GM12878 (cell line): Measurements from ENCODE around the gene SLC36A3. TPM values are rescaled to one million over a fixed set of nuclear protein-coding genes. Genes with fewer than 3 reads are reported as not detected.

Experiments
- BHLHE40 ChIP-seq, 2 experiments: fragments of 450-650 bp in 1 of 2; IDR thresholded peaks; 2 replicates each; pipeline ENCODE4 v1.6.1; 2011 to 2017; ENCODE audit warnings: low read depth in 2 of 2, borderline replicate concordance in 1 of 2, improper control_type of control experiment in 1 of 2, low read length in 1 of 2, mild to moderate bottlenecking in 1 of 2
- BRCA1 ChIP-seq: IDR thresholded peaks from 2 replicates; pipeline ENCODE4 v1.6.1; 2011; ENCODE audit warnings: low read depth, low read length, improper control_type of control experiment
- CREB1 ChIP-seq: IDR thresholded peaks from 2 replicates; pipeline ENCODE4 v1.6.1; 2012; ENCODE audit warnings: low read depth, mild to moderate bottlenecking, inconsistent platforms
- EP300 ChIP-seq, 2 experiments: fragments of 150-350 bp in 1 of 2; IDR thresholded peaks; 2 replicates each; pipeline ENCODE4 v1.6.1; 2011 to 2012; ENCODE audit warnings: low read depth in 2 of 2, low read length in 2 of 2, borderline replicate concordance in 1 of 2, improper control_type of control experiment in 1 of 2, inconsistent platforms in 1 of 2; ENCODE audit not compliant: control insufficient read depth in 1 of 2
- FOXM1 ChIP-seq: IDR thresholded peaks from 2 replicates; pipeline ENCODE4 v1.6.1; 2012; ENCODE audit warnings: low read depth, mild to moderate bottlenecking, inconsistent platforms, low read length, moderate library complexity
- GATAD2B ChIP-seq: fragments of 450-650 bp; conservative IDR thresholded peaks from 2 replicates; pipeline ENCODE4 v1.6.1; 2017; ENCODE audit warnings: low read depth, mild to moderate bottlenecking, moderate library complexity
- HCFC1 ChIP-seq: fragments of 150-350 bp; IDR thresholded peaks from 2 replicates; pipeline ENCODE4 v1.6.1; 2014; ENCODE audit warnings: low read length
- JUNB ChIP-seq: IDR thresholded peaks from 2 replicates; pipeline ENCODE4 v1.6.1; 2016; ENCODE audit warnings: antibody characterized with exemption, mild to moderate bottlenecking
- KAT2A ChIP-seq: conservative IDR thresholded peaks from 2 replicates; pipeline ENCODE4 v1.6.1; 2011; ENCODE audit warnings: low read depth, low read length; ENCODE audit not compliant: control insufficient read depth
- NBN ChIP-seq: fragments of 450-650 bp; IDR thresholded peaks from 2 replicates; pipeline ENCODE4 v1.6.1; 2016
- NFYA ChIP-seq: IDR thresholded peaks from 2 replicates; pipeline ENCODE4 v1.6.1; 2011; ENCODE audit warnings: low read depth, mild to moderate bottlenecking, low read length, improper control_type of control experiment, borderline replicate concordance
- NR2F1 ChIP-seq: fragments of 450-650 bp; conservative IDR thresholded peaks from 2 replicates; pipeline ENCODE4 v1.6.1; 2017; ENCODE audit warnings: mild to moderate bottlenecking
- PAX5 ChIP-seq: IDR thresholded peaks from 2 replicates; pipeline ENCODE4 v1.6.1; 2011; ENCODE audit warnings: low read depth, low read length, borderline replicate concordance
- POLR2A ChIP-seq: IDR thresholded peaks from 2 replicates; pipeline ENCODE4 v1.6.1; 2011; ENCODE audit warnings: low read depth, mild to moderate bottlenecking, low read length
- POLR2AphosphoS5 ChIP-seq: IDR thresholded peaks from 2 replicates; pipeline ENCODE4 v1.6.1; 2011; ENCODE audit warnings: mild to moderate bottlenecking, low read length, inconsistent platforms
- POU2F2 ChIP-seq: IDR thresholded peaks from 3 replicates; pipeline ENCODE4 v1.6.1; 2011; ENCODE audit warnings: low read depth, mild to moderate bottlenecking, low read length, borderline replicate concordance
- RBBP5 ChIP-seq: fragments of 200-600 bp; sonication (generic); conservative IDR thresholded peaks from 2 replicates; pipeline ENCODE4 v1.6.1; 2016
- SMARCA5 ChIP-seq: fragments of 450-650 bp; IDR thresholded peaks from 2 replicates; pipeline ENCODE4 v1.6.1; 2017; ENCODE audit warnings: mild to moderate bottlenecking
- SRF ChIP-seq, 2 experiments: IDR thresholded peaks; 2 replicates each; pipeline ENCODE4 v1.6.1; 2011; ENCODE audit warnings: low read depth in 2 of 2, low read length in 2 of 2, mild to moderate bottlenecking in 1 of 2, moderate library complexity in 1 of 2
- SUPT20H ChIP-seq: IDR thresholded peaks from 2 replicates; pipeline ENCODE4 v1.6.1; 2011; ENCODE audit warnings: low read depth, mild to moderate bottlenecking, low read length, moderate library complexity, borderline replicate concordance; ENCODE audit not compliant: control insufficient read depth
- TARDBP ChIP-seq: IDR thresholded peaks from 2 replicates; pipeline ENCODE4 v1.6.1; 2016; ENCODE audit warnings: borderline replicate concordance
- YBX1 ChIP-seq: fragments of 450-650 bp; IDR thresholded peaks from 2 replicates; pipeline ENCODE4 v1.6.1; 2016; ENCODE audit warnings: antibody characterized with exemption
- ZBED1 ChIP-seq: IDR thresholded peaks from 2 replicates; pipeline ENCODE4 v1.6.1; 2016; ENCODE audit warnings: borderline replicate concordance
- polyA plus RNA-seq, 11 experiments: library from polyadenylated mRNA; depleted of rRNA in 4 of 11; unstranded in 6 of 11; stranded (reverse) in 5 of 11; fragments of >200 nt; fragmentation: Nextera tagmentation in 4 of 11; fragmentation: Illumina TruSeq in 1 of 11; extraction: Ambion mirVana in 4 of 11; extraction: Trizol in 1 of 11; gene quantifications; 1 replicate in 1 of 11; 2 replicates in 10 of 11; pipeline versions ENCODE4 v1.2.1 to v1.2.3, GENCODE V29; 2011 to 2016; ENCODE audit warnings: inconsistent platforms in 2 of 11, missing spikeins in 2 of 11, low read depth in 1 of 11
- total RNA-seq, 4 experiments: library from RNA; depleted of rRNA in 3 of 4; stranded (reverse); fragments of >200 nt in 3 of 4; fragmentation: Illumina TruSeq in 1 of 4; extraction: Trizol in 1 of 4; gene quantifications; 2 replicates each; pipeline versions ENCODE4 v1.2.1 to v1.2.3, GENCODE V29; 2013 to 2021
- TF ChIP-seq, protein P1 (sequence below): IDR thresholded peaks from 2 replicates; pipeline ENCODE4 v1.6.1; 2011; ENCODE audit warnings: low read depth, low read length, improper control_type of control experiment, borderline replicate concordance
- TF ChIP-seq, protein P2 (sequence below): IDR thresholded peaks from 2 replicates; pipeline ENCODE4 v1.6.1; 2011; ENCODE audit warnings: borderline replicate concordance, low read depth, mild to moderate bottlenecking, moderate library complexity, mixed read lengths, low read length; ENCODE audit not compliant: insufficient read depth; ENCODE audit errors: extremely low read length
- TF ChIP-seq, protein P3 (sequence below): fragments of 450-650 bp; IDR thresholded peaks from 2 replicates; pipeline ENCODE4 v1.6.1; 2018; ENCODE audit warnings: borderline replicate concordance, mild to moderate bottlenecking; ENCODE audit not compliant: partially characterized antibody

The SLC36A3 gene
- total and polyA plus RNA-seq, 10 of the 15 experiments (the other 5 are each of a cell fraction or from before 2014, with no cell fraction given) = 0.03 TPM; not detected in 9

- TF ChIP-seq JUNB (no peak), SRF (IDR thresholded peaks at IDR 0.05; ENCODE audit: low read depth in 2 of 2, low read length in 2 of 2) (no peak), BRCA1 (no peak), ZBED1 (no peak), BHLHE40 (IDR thresholded peaks at IDR 0.05; ENCODE audit: borderline replicate concordance in 1 of 2, low read depth in 2 of 2, low read length in 1 of 2) (peak in 1 of 2 experiments; percentile 12; a peak in 1 of 4 replicates), HCFC1 (no peak; the same call in 1 of the 2 replicates), SUPT20H (no peak), SMARCA5 (no peak), RBBP5 (no peak), CREB1 (no peak), POLR2A (peak; percentile 63), NBN (peak; percentile 53; the same call in 1 of the 2 replicates), FOXM1 (no peak), GATAD2B (no peak), EP300 (IDR thresholded peaks at IDR 0.05; ENCODE audit: borderline replicate concordance in 1 of 2, control insufficient read depth in 1 of 2, low read depth in 2 of 2, low read length in 2 of 2) (no peak), POU2F2 (0 out of 3 replicates have a peak, but pooled peaks have one; percentile 11), TARDBP (no peak), POLR2AphosphoS5 (peak; percentile 63), PAX5 (no peak), NFYA (no peak), NR2F1 (no peak), YBX1 (no peak), KAT2A (no peak)
- TF ChIP-seq, protein P1, sequence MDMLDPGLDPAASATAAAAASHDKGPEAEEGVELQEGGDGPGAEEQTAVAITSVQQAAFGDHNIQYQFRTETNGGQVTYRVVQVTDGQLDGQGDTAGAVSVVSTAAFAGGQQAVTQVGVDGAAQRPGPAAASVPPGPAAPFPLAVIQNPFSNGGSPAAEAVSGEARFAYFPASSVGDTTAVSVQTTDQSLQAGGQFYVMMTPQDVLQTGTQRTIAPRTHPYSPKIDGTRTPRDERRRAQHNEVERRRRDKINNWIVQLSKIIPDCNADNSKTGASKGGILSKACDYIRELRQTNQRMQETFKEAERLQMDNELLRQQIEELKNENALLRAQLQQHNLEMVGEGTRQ = no peak
- TF ChIP-seq, protein P2, sequence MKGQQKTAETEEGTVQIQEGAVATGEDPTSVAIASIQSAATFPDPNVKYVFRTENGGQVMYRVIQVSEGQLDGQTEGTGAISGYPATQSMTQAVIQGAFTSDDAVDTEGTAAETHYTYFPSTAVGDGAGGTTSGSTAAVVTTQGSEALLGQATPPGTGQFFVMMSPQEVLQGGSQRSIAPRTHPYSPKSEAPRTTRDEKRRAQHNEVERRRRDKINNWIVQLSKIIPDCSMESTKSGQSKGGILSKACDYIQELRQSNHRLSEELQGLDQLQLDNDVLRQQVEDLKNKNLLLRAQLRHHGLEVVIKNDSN = no peak
- TF ChIP-seq, protein P3, sequence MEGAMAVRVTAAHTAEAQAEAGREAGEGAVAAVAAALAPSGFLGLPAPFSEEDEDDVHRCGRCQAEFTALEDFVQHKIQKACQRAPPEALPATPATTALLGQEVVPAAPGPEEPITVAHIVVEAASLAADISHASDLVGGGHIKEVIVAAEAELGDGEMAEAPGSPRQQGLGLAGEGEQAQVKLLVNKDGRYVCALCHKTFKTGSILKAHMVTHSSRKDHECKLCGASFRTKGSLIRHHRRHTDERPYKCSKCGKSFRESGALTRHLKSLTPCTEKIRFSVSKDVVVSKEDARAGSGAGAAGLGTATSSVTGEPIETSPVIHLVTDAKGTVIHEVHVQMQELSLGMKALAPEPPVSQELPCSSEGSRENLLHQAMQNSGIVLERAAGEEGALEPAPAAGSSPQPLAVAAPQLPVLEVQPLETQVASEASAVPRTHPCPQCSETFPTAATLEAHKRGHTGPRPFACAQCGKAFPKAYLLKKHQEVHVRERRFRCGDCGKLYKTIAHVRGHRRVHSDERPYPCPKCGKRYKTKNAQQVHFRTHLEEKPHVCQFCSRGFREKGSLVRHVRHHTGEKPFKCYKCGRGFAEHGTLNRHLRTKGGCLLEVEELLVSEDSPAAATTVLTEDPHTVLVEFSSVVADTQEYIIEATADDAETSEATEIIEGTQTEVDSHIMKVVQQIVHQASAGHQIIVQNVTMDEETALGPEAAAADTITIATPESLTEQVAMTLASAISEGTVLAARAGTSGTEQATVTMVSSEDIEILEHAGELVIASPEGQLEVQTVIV = no peak
Observed at GRCh38 chr5:151257731-151258181, 45.8 kb downstream of the SLC36A3 start (continued).
